Endothelial cell of umbilical vein (primary cell): ENCODE results near the gene CHMP1B.

Experiments used
- CTCF ChIP-seq, 2 donors: IDR thresholded peaks; 1 replicate in 1 of 2; 2 replicates in 1 of 2; pipeline ENCODE4 v1.5.1; 2011; ENCODE audit warnings: low read length in 2 of 2, mild to moderate bottlenecking in 2 of 2, moderate library complexity in 2 of 2, control low read depth in 1 of 2, inconsistent platforms in 1 of 2, low read depth in 1 of 2; ENCODE audit not compliant: insufficient read depth in 1 of 2; ENCODE audit errors: extremely low read depth in 1 of 2
- POLR2AphosphoS5 ChIP-seq: IDR thresholded peaks from 2 replicates; pipeline ENCODE4 v1.6.1; 2012; ENCODE audit warnings: low read depth, mild to moderate bottlenecking, control low read depth, low read length, moderate library complexity; ENCODE audit not compliant: insufficient read depth

GRCh38 chr18:11872479-11873136, 21.4 kb downstream of the CHMP1B start:
- TF ChIP-seq CTCF (IDR thresholded peaks at IDR 0.05; ENCODE audit: extremely low read depth in 1 of 2, insufficient read depth in 1 of 2, low read depth in 1 of 2, low read length in 2 of 2) (peak; percentile 6 to 9), POLR2AphosphoS5 (no peak)
